Sigmoid colon (tissue), 4 donors: ENCODE data around the gene PREP.

Source experiments
- CTCF ChIP-seq, 4 experiments: fragments of 450-650 bp in 3 of 4; fragments of 200-600 bp in 1 of 4; IDR thresholded peaks; one replicate each; pipeline ENCODE4 v1.5.1; 2016 to 2019; ENCODE audit warnings: antibody characterized with exemption in 4 of 4, mild to moderate bottlenecking in 3 of 4, moderate library complexity in 2 of 4
- EP300 ChIP-seq, 4 donors: sonication (generic); formaldehyde crosslinking; IDR thresholded peaks; one replicate each; pipeline ENCODE4 v1.6.1; 2017; ENCODE audit warnings: antibody characterized with exemption in 4 of 4
- POLR2A ChIP-seq, 2 donors: fragments of 450-650 bp; IDR thresholded peaks; one replicate each; pipeline ENCODE4 v1.6.1; 2016; ENCODE audit warnings: antibody characterized with exemption in 2 of 2, mild to moderate bottlenecking in 2 of 2, moderate library complexity in 2 of 2
- POLR2AphosphoS5 ChIP-seq, 4 donors: sonication (generic); formaldehyde crosslinking; IDR thresholded peaks; one replicate each; pipeline ENCODE4 v1.6.1; 2017; ENCODE audit warnings: antibody characterized with exemption in 4 of 4

- TF ChIP-seq CTCF (IDR thresholded peaks at IDR 0.05) (no peak), POLR2A (IDR thresholded peaks at IDR 0.05) (no peak), EP300 (IDR thresholded peaks at IDR 0.05) (no peak), POLR2AphosphoS5 (IDR thresholded peaks at IDR 0.05) (no peak)
These were observed 84.2 kb downstream of the PREP start for GRCh38 chr6:105318660-105319059.
